Measurements from ENCODE around the gene PPM1J.

Gene PPM1J

GRCh38 chr1:112714313-112715263, 544 bp downstream of the PPM1J start:
- H3K27ac Mint-ChIP-seq = no peak overlapping the region
- H3K4me1 Mint-ChIP-seq (ENCODE audit: low read depth) = peaks cover 23% of the 10 kb centered on the region
- no peak for DNase-seq (ENCODE audit: low spot score)
- H3K9me3 Mint-ChIP-seq = no peaks in the 10 kb centered on the region
- H3K4me3 Mint-ChIP-seq = peak overlapping the region; percentile 84
- H3K36me3 Mint-ChIP-seq (ENCODE audit: low read depth) = no peaks in the 10 kb centered on the region
- peaks cover 38% of the 10 kb centered on the region for H3K27me3 Mint-ChIP-seq (ENCODE audit: low read depth)

DNA sequence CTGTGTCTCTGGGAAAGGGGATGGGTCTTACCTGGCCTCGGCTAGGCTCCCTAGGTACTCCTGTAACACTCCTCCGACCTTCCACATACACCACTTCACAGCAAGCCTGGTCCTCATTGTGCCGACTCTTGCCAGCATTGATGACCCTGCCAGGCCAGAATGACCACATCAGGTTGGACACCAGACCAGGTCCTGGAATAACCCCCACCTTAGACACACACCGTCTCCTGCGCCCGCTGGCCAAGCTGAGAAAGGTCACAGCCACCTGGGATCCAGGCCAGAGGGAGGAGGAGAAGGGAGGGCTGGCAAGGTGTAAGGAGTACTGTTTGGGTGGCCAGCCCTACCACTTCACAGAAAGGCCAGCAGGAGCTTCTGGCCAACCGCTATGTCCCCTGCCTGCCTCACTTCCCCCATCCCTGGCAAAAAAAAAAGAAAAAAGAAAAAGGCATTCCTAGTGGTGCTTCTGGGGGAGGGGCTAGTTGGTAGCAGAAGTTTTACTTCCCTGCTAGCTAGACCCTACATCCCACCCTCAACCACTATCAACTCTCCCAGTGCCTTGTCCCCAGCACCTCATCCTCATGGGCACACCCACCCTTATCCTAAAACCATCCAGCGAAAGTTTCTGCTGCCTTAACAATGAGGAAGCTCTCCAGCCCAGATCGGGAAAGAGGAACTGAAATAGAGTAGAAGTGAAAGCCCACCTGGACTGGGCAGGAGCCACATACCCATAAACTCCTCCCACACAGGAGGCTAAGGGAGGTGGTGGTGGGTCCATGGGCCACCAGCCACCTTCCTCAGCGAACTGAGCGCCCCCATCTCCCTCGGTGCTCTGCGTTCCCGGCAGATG, 1.4 kb downstream of the PPM1J start:
- H3K27ac Mint-ChIP-seq = no peak overlapping the region
- no peak for DNase-seq (ENCODE audit: low spot score)

DNA sequence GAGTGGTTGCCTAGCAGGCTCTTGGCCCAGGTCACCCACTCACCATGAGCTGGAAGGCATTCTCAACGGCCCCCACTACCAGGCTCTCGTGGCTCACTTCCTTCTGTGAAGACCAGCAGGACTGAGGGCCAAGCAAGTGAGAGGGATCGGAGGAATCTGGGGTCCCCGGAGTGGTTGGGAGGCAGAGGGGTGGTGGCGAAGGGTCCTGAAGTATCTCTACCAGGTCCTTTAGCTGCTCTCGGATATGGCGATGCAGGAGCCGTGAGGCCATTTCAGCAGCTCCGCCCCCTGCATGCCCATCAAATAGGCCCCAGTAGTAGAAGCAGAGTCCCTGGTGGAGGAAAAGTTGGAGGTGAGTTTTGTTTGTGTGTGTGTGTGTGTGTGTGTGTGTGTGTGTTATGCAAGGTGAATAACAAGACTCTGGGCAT, 2.4 kb downstream of the PPM1J start:
- peaks cover 23% of the 10 kb centered on the region for H3K4me1 Mint-ChIP-seq (ENCODE audit: low read depth)
- peaks cover 46% of the 10 kb centered on the region for H3K27me3 Mint-ChIP-seq (ENCODE audit: low read depth)
- no peaks in the 10 kb centered on the region for H3K36me3 Mint-ChIP-seq (ENCODE audit: low read depth)
- no peaks in the 10 kb centered on the region for H3K9me3 Mint-ChIP-seq
- H3K4me3 Mint-ChIP-seq = no peak overlapping the region
- no peak for DNase-seq (ENCODE audit: low spot score)
- H3K27ac Mint-ChIP-seq = no peak overlapping the region

More for the DNA sequence above, 1.4 kb downstream of the PPM1J start:
- H3K4me3 Mint-ChIP-seq = peak overlapping the region; percentile 41
- H3K4me1 Mint-ChIP-seq (ENCODE audit: low read depth) = peaks cover 23% of the 10 kb centered on the region
- no peaks in the 10 kb centered on the region for H3K36me3 Mint-ChIP-seq (ENCODE audit: low read depth)
- no peaks in the 10 kb centered on the region for H3K9me3 Mint-ChIP-seq
- peaks cover 43% of the 10 kb centered on the region for H3K27me3 Mint-ChIP-seq (ENCODE audit: low read depth)

GRCh38 chr1:112712191-112712590, 2.9 kb downstream of the PPM1J start:
- Mint-ChIP-seq H3K4me3 (no peak overlapping the region), H3K4me1 (ENCODE audit: low read depth) (peaks cover 26% of the 10 kb centered on the region), H3K9me3 (no peaks in the 10 kb centered on the region), H3K36me3 (ENCODE audit: low read depth) (no peaks in the 10 kb centered on the region), H3K27me3 (ENCODE audit: low read depth) (peaks cover 46% of the 10 kb centered on the region), H3K27ac (no peak overlapping the region)
- no peak for DNase-seq (ENCODE audit: low spot score)

DNA sequence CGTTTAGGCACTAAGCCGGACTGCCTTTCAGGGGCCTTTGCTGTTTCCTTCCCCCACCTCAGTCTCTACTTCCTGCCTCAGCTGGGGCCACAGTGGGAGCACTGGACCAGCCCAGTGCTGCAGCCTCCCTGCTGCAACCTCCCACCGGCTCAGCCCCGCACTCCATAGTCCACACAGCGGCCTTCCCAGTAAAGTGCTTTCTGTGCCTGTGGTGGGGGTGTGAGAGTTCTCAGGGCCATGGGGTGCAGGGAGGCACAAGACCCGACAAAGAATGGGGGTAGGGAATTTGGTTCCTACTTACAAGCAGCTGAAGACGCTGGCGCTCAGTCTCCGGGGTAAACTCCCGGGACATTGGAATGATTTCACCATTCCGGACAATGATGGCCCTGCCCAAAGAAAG, 3.5 kb downstream of the PPM1J start:
- no peak for DNase-seq (ENCODE audit: low spot score)
- H3K36me3 Mint-ChIP-seq (ENCODE audit: low read depth) = no peaks in the 10 kb centered on the region
- peaks cover 42% of the 10 kb centered on the region for H3K27me3 Mint-ChIP-seq (ENCODE audit: low read depth)
- H3K4me1 Mint-ChIP-seq (ENCODE audit: low read depth) = peaks cover 24% of the 10 kb centered on the region
- no peak overlapping the region for H3K27ac Mint-ChIP-seq
- no peak overlapping the region for H3K4me3 Mint-ChIP-seq
- H3K9me3 Mint-ChIP-seq = no peaks in the 10 kb centered on the region

DNA sequence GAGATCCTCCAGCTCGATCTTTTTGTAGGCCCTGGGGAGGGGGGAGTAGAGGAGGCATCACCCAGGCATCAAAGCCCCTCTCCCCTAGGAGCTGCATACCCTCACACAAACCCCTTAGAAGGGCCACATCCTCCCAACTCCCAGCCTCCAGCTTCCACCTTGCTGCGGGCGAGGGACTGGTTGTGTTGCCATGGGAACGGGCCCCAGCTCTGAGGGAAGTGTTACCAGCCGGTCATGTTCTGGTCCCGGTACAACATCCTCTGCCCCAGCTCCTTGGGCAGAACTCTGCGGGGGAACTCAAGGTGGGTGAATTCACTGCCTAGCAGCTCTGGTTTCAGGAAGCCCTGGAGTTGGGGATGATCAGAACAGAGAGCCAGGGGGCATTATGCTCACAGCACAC, 4.1 kb downstream of the PPM1J start:
- DNase-seq (ENCODE audit: low spot score) = no peak
- Mint-ChIP-seq H3K4me3 (no peak overlapping the region), H3K9me3 (no peaks in the 10 kb centered on the region), H3K27me3 (ENCODE audit: low read depth) (peaks cover 38% of the 10 kb centered on the region), H3K36me3 (ENCODE audit: low read depth) (no peaks in the 10 kb centered on the region), H3K27ac (no peak overlapping the region), H3K4me1 (ENCODE audit: low read depth) (peaks cover 20% of the 10 kb centered on the region)

DNA sequence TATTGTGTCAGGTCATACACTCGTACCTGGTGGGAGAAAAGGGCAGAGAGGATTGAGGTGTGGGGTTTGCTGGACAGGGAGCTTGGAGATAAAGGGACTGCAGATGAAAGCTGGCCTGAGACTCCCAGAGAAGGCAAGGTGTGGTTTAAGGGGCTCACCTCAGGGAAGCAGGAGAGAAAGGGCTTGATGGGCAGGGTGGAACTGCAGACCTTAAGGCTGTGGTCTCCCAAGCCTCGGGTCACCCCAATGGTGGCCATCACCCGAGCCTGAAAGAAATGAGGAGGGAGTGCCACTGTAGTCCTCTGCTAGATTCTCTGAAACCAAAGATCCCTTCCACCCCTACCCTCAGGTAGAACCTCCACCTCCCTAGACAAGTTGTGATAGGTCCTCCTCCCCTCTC, 4.5 kb downstream of the PPM1J start:
- Mint-ChIP-seq H3K27ac (no peak overlapping the region), H3K4me1 (ENCODE audit: low read depth) (peaks cover 18% of the 10 kb centered on the region)

GRCh38 chr1:112710159-112710558, 5.0 kb downstream of the PPM1J start:
- Mint-ChIP-seq H3K36me3 (ENCODE audit: low read depth) (no peaks in the 10 kb centered on the region), H3K9me3 (no peaks in the 10 kb centered on the region), H3K27me3 (ENCODE audit: low read depth) (peaks cover 38% of the 10 kb centered on the region), H3K4me3 (no peak overlapping the region), H3K27ac (no peak overlapping the region), H3K4me1 (ENCODE audit: low read depth) (peaks cover 21% of the 10 kb centered on the region)
- DNase-seq (ENCODE audit: low spot score) = no peak

More for the DNA sequence above, 4.5 kb downstream of the PPM1J start:
- Mint-ChIP-seq H3K4me3 (no peak overlapping the region), H3K36me3 (ENCODE audit: low read depth) (no peaks in the 10 kb centered on the region), H3K9me3 (no peaks in the 10 kb centered on the region), H3K27me3 (ENCODE audit: low read depth) (peaks cover 38% of the 10 kb centered on the region)
- DNase-seq (ENCODE audit: low spot score) = no peak

- Mint-ChIP-seq H3K36me3 (ENCODE audit: low read depth) (no peaks in the 10 kb centered on the region), H3K27ac (no peak overlapping the region), H3K4me3 (no peak overlapping the region)
These were observed 6.6 kb downstream of the PPM1J start for GRCh38 chr1:112708489-112708888.

GRCh38 chr1:112708002-112708448, 7.1 kb downstream of the PPM1J start:
- peak overlapping the region; percentile 87 for H3K4me3 Mint-ChIP-seq
- peaks cover 30% of the 10 kb centered on the region for H3K4me1 Mint-ChIP-seq (ENCODE audit: low read depth)
- peaks cover 22% of the 10 kb centered on the region for H3K27me3 Mint-ChIP-seq (ENCODE audit: low read depth)
- no peak overlapping the region for H3K27ac Mint-ChIP-seq
- H3K36me3 Mint-ChIP-seq (ENCODE audit: low read depth) = peaks cover 1% of the 10 kb centered on the region
- H3K9me3 Mint-ChIP-seq = no peaks in the 10 kb centered on the region
- DNase-seq (ENCODE audit: low spot score) = no peak

More at GRCh38 chr1:112708489-112708888, 6.6 kb downstream of the PPM1J start:
- Mint-ChIP-seq H3K27me3 (ENCODE audit: low read depth) (peaks cover 27% of the 10 kb centered on the region), H3K4me1 (ENCODE audit: low read depth) (peaks cover 28% of the 10 kb centered on the region), H3K9me3 (no peaks in the 10 kb centered on the region)
- no peak for DNase-seq (ENCODE audit: low spot score)

GRCh38 chr1:112707221-112708001, 7.7 kb downstream of the PPM1J start:
- Mint-ChIP-seq H3K27ac (peak overlapping the region; percentile 65), H3K4me3 (peak overlapping the region; percentile 87)

GRCh38 chr1:112706505-112707220, 8.5 kb downstream of the PPM1J start, which contains the start of gene RHOC:
TSS of gene RHOC (minus strand) at chr1:112707127. CDS start at chr1:112703799, 3,328 bp downstream.
- H3K4me3 Mint-ChIP-seq = peak within 1 kb of the TSS; percentile 87
- H3K27me3 Mint-ChIP-seq (ENCODE audit: low read depth) = peaks cover 17% of the 10 kb centered on the region
- no peaks in the 10 kb centered on the region for H3K9me3 Mint-ChIP-seq
- DNase-seq (ENCODE audit: low spot score) = peak; percentile 68
- peaks cover 15% of the 10 kb centered on the region for H3K36me3 Mint-ChIP-seq (ENCODE audit: low read depth)
- peak within 1 kb of the TSS; percentile 93 for H3K27ac Mint-ChIP-seq
- H3K4me1 Mint-ChIP-seq (ENCODE audit: low read depth) = peaks cover 44% of the 10 kb centered on the region

More at GRCh38 chr1:112707221-112708001, 7.7 kb downstream of the PPM1J start:
- H3K36me3 Mint-ChIP-seq (ENCODE audit: low read depth) = peaks cover 7% of the 10 kb centered on the region
- no peaks in the 10 kb centered on the region for H3K9me3 Mint-ChIP-seq
- peaks cover 37% of the 10 kb centered on the region for H3K4me1 Mint-ChIP-seq (ENCODE audit: low read depth)
- peaks cover 17% of the 10 kb centered on the region for H3K27me3 Mint-ChIP-seq (ENCODE audit: low read depth)
- peak; percentile 72 for DNase-seq (ENCODE audit: low spot score)
